ENCODE measurements around the gene SIRPD.

- TF ChIP-seq CTCF (IDR thresholded peaks at IDR 0.05; ENCODE audit: low read length) (no peak), EZH2phosphoT487 (IDR thresholded peaks at IDR 0.05; ENCODE audit: low read length) (no peak), EZH2 (optimal IDR thresholded peaks at IDR 0.05; ENCODE audit: low read depth, low read length) (no peak)
Observed at GRCh38 chr20:1489325-1489724, 68.2 kb downstream of the SIRPD start.

Measured in MM.1S (cell line).